A549 (cell line): ENCODE measurements around the gene PDE4C. TPM values are rescaled to one million over a fixed set of nuclear protein-coding genes. Genes with fewer than 3 reads are reported as not detected.

ENCODE experiments used
- ATAC-seq, 2 experiments: fragments of 200-7000 bp in 1 of 2; fragments of >200 bp in 1 of 2; cut with Nextera tagmentation in 1 of 2; cut with Tn5 transposase in 1 of 2; 3 replicates each; pipeline versions ENCODE4 v1.8.0 to v1.9.1; 2018 to 2020; ENCODE audit warnings: mild to moderate bottlenecking in 1 of 2, moderate library complexity in 1 of 2
- CTCF ChIA-PET: fragments of 300-600 bp; sonication (Branson Sonifier 250); formaldehyde crosslinking; extraction: SDS; loops from one replicate; lab custom pipeline; 2021; ENCODE audit warnings: antibody characterized with exemption, inconsistent platforms; lab: Yijun Ruan, JAX
- POLR2A ChIA-PET: fragments of 350-600 bp; formaldehyde crosslinking; extraction: SDS; loops from one replicate; lab custom pipeline; 2021; ENCODE audit warnings: antibody characterized with exemption, inconsistent platforms; lab: Yijun Ruan, JAX
- DNase-seq, 2 experiments: peaks; one replicate each; pipeline versions ENCODE4 v3.0.0 to v3.0.0-alpha.2; 2011 to 2016; ENCODE audit warnings: low read depth in 1 of 2, low spot score in 1 of 2
- FAIRE-seq: peaks from 2 replicates; lab custom pipeline; 2011; peaks lifted over from hg19 to GRCh38; lab: Jason Lieb, UNC
- H3K27ac ChIP-seq, 2 experiments: fragments of >200 bp; sonication (Bioruptor Twin); formaldehyde crosslinking; 3 replicates each; pipeline ENCODE4 v1.5.1; 2016 to 2017
- H3K4me1 ChIP-seq: fragments of >200 bp; sonication (Bioruptor Twin); formaldehyde crosslinking; 3 replicates; pipeline ENCODE4 v1.6.1; 2016
- H3K4me2 ChIP-seq: fragments of >200 bp; sonication (Bioruptor Twin); formaldehyde crosslinking; 3 replicates; pipeline ENCODE4 v1.6.1; 2016
- H3K4me3 ChIP-seq: fragments of >200 bp; sonication (Bioruptor Twin); formaldehyde crosslinking; 3 replicates; pipeline ENCODE4 v1.5.1; 2016
- H3K9me3 ChIP-seq: fragments of >200 bp; sonication (Bioruptor Twin); formaldehyde crosslinking; 3 replicates; pipeline ENCODE4 v1.6.1; 2016
- ATOH8 ChIP-seq: fragments of 250-450 bp; sonication (Bioruptor Pico); IDR thresholded peaks from 2 replicates; pipeline ENCODE4 v1.5.0; 2020; ENCODE audit warnings: low read depth, mild to moderate bottlenecking, moderate library complexity
- BCL3 ChIP-seq: fragments of >200 bp; sonication (Bioruptor Twin); formaldehyde crosslinking; IDR thresholded peaks from 3 replicates; pipeline ENCODE4 v1.6.1; 2016
- CHD2 ChIP-seq: fragments of 150-350 bp; IDR thresholded peaks from 2 replicates; pipeline ENCODE4 v1.6.1; 2014; ENCODE audit warnings: low read length; ENCODE audit not compliant: partially characterized antibody
- CHD4 ChIP-seq: fragments of 200-600 bp; sonication (generic); IDR thresholded peaks from 2 replicates; pipeline ENCODE4 v1.6.1; 2016; ENCODE audit warnings: antibody characterized with exemption, mild to moderate bottlenecking, borderline replicate concordance
- CTCF ChIP-seq: fragments of >200 bp; sonication (Bioruptor Twin); formaldehyde crosslinking; IDR thresholded peaks from 3 replicates; pipeline ENCODE4 v1.5.1; 2016
- E2F6 ChIP-seq: IDR thresholded peaks from 2 replicates; pipeline ENCODE4 v1.6.1; 2012; ENCODE audit warnings: low read depth, borderline replicate concordance
- EHMT2 ChIP-seq: fragments of 200-600 bp; sonication (generic); IDR thresholded peaks from 2 replicates; pipeline ENCODE4 v1.6.1; 2016; ENCODE audit warnings: antibody characterized with exemption, low read depth, mild to moderate bottlenecking, moderate library complexity
- EP300 ChIP-seq, 2 experiments: fragments of >200 bp; sonication (Bioruptor Twin); formaldehyde crosslinking; IDR thresholded peaks; 2 replicates in 1 of 2; 3 replicates in 1 of 2; pipeline ENCODE4 v1.6.1; 2016 to 2017
- FOSL2 ChIP-seq, 2 experiments: fragments of 450-650 bp in 1 of 2; fragments of >200 bp in 1 of 2; sonication (Bioruptor Twin) in 1 of 2; formaldehyde crosslinking; IDR thresholded peaks; 2 replicates each; pipeline versions ENCODE4 v1.5.0 to v1.6.1; 2016 to 2020; ENCODE audit warnings: mild to moderate bottlenecking in 1 of 2, moderate library complexity in 1 of 2
- HOXB5 ChIP-seq: fragments of 250-450 bp; sonication (Bioruptor Pico); IDR thresholded peaks from 2 replicates; pipeline ENCODE4 v1.5.0; 2020; ENCODE audit warnings: mild to moderate bottlenecking, moderate library complexity
- KDM1A ChIP-seq: fragments of 200-600 bp; sonication (generic); IDR thresholded peaks from 2 replicates; pipeline ENCODE4 v1.6.1; 2016; ENCODE audit warnings: low read depth, mild to moderate bottlenecking
- MAX ChIP-seq: IDR thresholded peaks from 2 replicates; pipeline ENCODE4 v1.6.1; 2012
- MAZ ChIP-seq: fragments of 150-350 bp; IDR thresholded peaks from 2 replicates; pipeline ENCODE4 v1.6.1; 2014; ENCODE audit warnings: antibody characterized with exemption, low read depth, low read length, borderline replicate concordance
- NR3C1 ChIP-seq: fragments of >200 bp; sonication (Bioruptor Twin); formaldehyde crosslinking; IDR thresholded peaks from 3 replicates; pipeline ENCODE4 v1.6.1; 2017
- PBX3 ChIP-seq: IDR thresholded peaks from 2 replicates; pipeline ENCODE4 v1.6.1; 2012
- RAD21 ChIP-seq, 2 experiments: fragments of >200 bp in 1 of 2; sonication (Bioruptor Twin) in 1 of 2; formaldehyde crosslinking in 1 of 2; IDR thresholded peaks in 1 of 2; conservative IDR thresholded peaks in 1 of 2; 2 replicates in 1 of 2; 3 replicates in 1 of 2; pipeline ENCODE4 v1.6.1; 2012 to 2018; ENCODE audit warnings: inconsistent platforms in 1 of 2
- RARB ChIP-seq: fragments of 250-450 bp; sonication (Bioruptor Pico); IDR thresholded peaks from 2 replicates; pipeline ENCODE4 v1.8.0; 2021; ENCODE audit warnings: mild to moderate bottlenecking, moderate library complexity
- REST ChIP-seq: fragments of 200-600 bp; sonication (generic); IDR thresholded peaks from 2 replicates; pipeline ENCODE4 v1.6.1; 2016; ENCODE audit warnings: antibody characterized with exemption, mild to moderate bottlenecking, moderate library complexity
- SREBF2 ChIP-seq: fragments of 450-650 bp; IDR thresholded peaks from 2 replicates; pipeline ENCODE4 v1.6.1; 2014; ENCODE audit warnings: mild to moderate bottlenecking, moderate library complexity
- TP53 ChIP-seq: fragments of 250-450 bp; sonication (Bioruptor Pico); IDR thresholded peaks from 2 replicates; pipeline ENCODE4 v1.5.0; 2021; ENCODE audit warnings: mild to moderate bottlenecking, moderate library complexity
- ZNF302 ChIP-seq: fragments of 250-450 bp; sonication (Bioruptor Pico); IDR thresholded peaks from 2 replicates; pipeline ENCODE4 v1.9.0; 2021; ENCODE audit warnings: inconsistent platforms, mild to moderate bottlenecking, moderate library complexity
- WGBS: methylation state at CpG from one replicate; pipeline ENCODE4 v1.1.6; 2017; ENCODE audit errors: missing lambda C conversion rate; 5-methylcytosine and 5-hydroxymethylcytosine counted together
- polyA plus RNA-seq, 4 experiments: library from polyadenylated mRNA; depleted of rRNA in 3 of 4; stranded (reverse); fragments of >200 nt; fragmentation: RNase III in 1 of 4; extraction: RNeasy Plus Mini Kit Qiagen cat#74134 plus additional on column Dnase treatment in 1 of 4; gene quantifications; 2 replicates in 3 of 4; 3 replicates in 1 of 4; pipeline ENCODE4 v1.2.3, GENCODE V29; 2011 to 2017

The PDE4C gene
- polyA plus RNA-seq, 2 of the 4 experiments (the other 2 are of a cell fraction), result 0.25 to 0.65 TPM

- Histone ChIP-seq H3K4me2 (peak overlapping the region; percentile 72), H3K4me1 (peaks cover 20% of the 10 kb centered on the region), H3K9me3 (no peaks in the 10 kb centered on the region), H3K4me3 (no peak overlapping the region), H3K27ac (no peak overlapping the region)
- WGBS, result 25% methylated on average over 20 of the region's 46 CpGs
- TF ChIP-seq EP300 (IDR thresholded peaks at IDR 0.05), result no peak
- no peak for TF ChIP-seq TP53
- no peak for TF ChIP-seq CTCF
- no peak for TF ChIP-seq EHMT2
- TF ChIP-seq HOXB5, result no peak
- TF ChIP-seq KDM1A, result no peak
- TF ChIP-seq MAX, result no peak
- TF ChIP-seq CHD2, result no peak
- no peak for TF ChIP-seq E2F6
- no peak for TF ChIP-seq CHD4
- no peak for TF ChIP-seq ATOH8 (CRISPR knock-in tag)
- no peak for TF ChIP-seq BCL3
- TF ChIP-seq SREBF2, result no peak
- DNase-seq (peak in 1 of 2 experiments; percentile 58), ATAC-seq (peak; percentile 45 to 65; a peak in 4 of 6 replicates), FAIRE-seq (no peak)
- CTCF ChIA-PET, result interaction anchor here (0.5 to 4.7 kb wide), 7 partner anchors 9 to 658 kb away, joined by 3 to 34 read pairs (median 4); no protein-coding TSS in a partner anchor
- POLR2A ChIA-PET, result interaction anchor here (0.5 to 1.3 kb wide), 2 partner anchors 17 to 49 kb away, joined by 3 to 6 read pairs; no protein-coding TSS in a partner anchor
These were observed 6.4 kb upstream of the PDE4C start for GRCh38 chr19:18232540-18233223.

GRCh38 chr19:18231775-18232174 is 5.5 kb upstream of the PDE4C start:
- H3K4me3 ChIP-seq, result no peak overlapping the region
- ChIA-PET POLR2A (interaction anchor here (0.9 kb wide), 2 partner anchors 8 to 50 kb away, joined by 4 to 6 read pairs; partner anchors contain the start of gene JUND), CTCF (interaction anchor here (1.5 to 4.7 kb wide), 4 partner anchors 10 to 95 kb away, joined by 4 to 34 read pairs (median 6); no protein-coding TSS in a partner anchor)
- ATAC-seq (0 out of 6 replicates have a peak, but pooled peaks of 1 of the 2 experiments have one; percentile 8), FAIRE-seq (no peak), DNase-seq (no peak)
- H3K4me1 ChIP-seq, result peaks cover 20% of the 10 kb centered on the region
- H3K4me2 ChIP-seq, result peak overlapping the region; percentile 53; the same call in 2 of the 3 replicates
- H3K27ac ChIP-seq, result no peak overlapping the region
- TF ChIP-seq ZNF302 (no peak), NR3C1 (no peak), PBX3 (no peak), FOSL2 (IDR thresholded peaks at IDR 0.05) (no peak), FOSL2 (CRISPR knock-in tag; IDR thresholded peaks at IDR 0.05) (no peak), RAD21 (conservative IDR thresholded peaks at IDR 0.05 in 1 of 2, IDR thresholded peaks at IDR 0.05 in 1 of 2) (no peak), MAX (no peak), RARB (CRISPR knock-in tag) (no peak), MAZ (no peak), REST (no peak)
- 12% methylated on average over 3 of the region's 4 CpGs for WGBS
- no peaks in the 10 kb centered on the region for H3K9me3 ChIP-seq
